ENCODE data around the gene PLEKHF1.

PLEKHF1 gene

GRCh38 chr19:29665215-29665825 lies at the start of gene PLEKHF1:
Gene PLEKHF1, plus strand, starts transcription at chr19:29665461. Its CDS starts 8,379 bp downstream, at chr19:29673840.
- H3K4me3 Mint-ChIP-seq = peak within 1 kb of the TSS; percentile 79 to 85 (median 83)
- peak within 1 kb of the TSS in 1 of 3 experiments; percentile 65 for H3K27ac Mint-ChIP-seq
- no peaks in the 10 kb centered on the region for H3K36me3 Mint-ChIP-seq (ENCODE audit: low read depth)
- H3K9me3 Mint-ChIP-seq = no peaks in the 10 kb centered on the region
- TF ChIP-seq CTCF (IDR thresholded peaks at IDR 0.05; ENCODE audit: unreplicated experiment in 3 of 3) = no peak
- H3K27me3 Mint-ChIP-seq (ENCODE audit: low read depth) = peaks cover 16% of the 10 kb centered on the region
- peaks cover 39% of the 10 kb centered on the region for H3K4me1 Mint-ChIP-seq

- Mint-ChIP-seq H3K27me3 (ENCODE audit: low read depth) (no peaks in the 10 kb centered on the region), H3K9me3 (no peaks in the 10 kb centered on the region), H3K4me1 (no peaks in the 10 kb centered on the region), H3K36me3 (ENCODE audit: low read depth) (peaks cover 26% of the 10 kb centered on the region), H3K4me3 (no peak overlapping the region), H3K27ac (no peak overlapping the region)
- no peak for TF ChIP-seq CTCF (IDR thresholded peaks at IDR 0.05; ENCODE audit: unreplicated experiment in 3 of 3)
These were observed 49.3 kb upstream of the PLEKHF1 start for GRCh38 chr19:29615891-29616425.

GRCh38 chr19:29616541-29616940 lies 48.7 kb upstream of the PLEKHF1 start:
- Mint-ChIP-seq H3K27me3 (ENCODE audit: low read depth) (no peaks in the 10 kb centered on the region), H3K27ac (no peak overlapping the region), H3K4me1 (no peaks in the 10 kb centered on the region), H3K4me3 (no peak overlapping the region), H3K36me3 (ENCODE audit: low read depth) (peaks cover 25% of the 10 kb centered on the region), H3K9me3 (no peaks in the 10 kb centered on the region)
- no peak for TF ChIP-seq CTCF (IDR thresholded peaks at IDR 0.05; ENCODE audit: unreplicated experiment in 3 of 3)

GRCh38 chr19:29617366-29618266 lies 47.6 kb upstream of the PLEKHF1 start:
- Mint-ChIP-seq H3K27me3 (ENCODE audit: low read depth) (no peaks in the 10 kb centered on the region), H3K36me3 (ENCODE audit: low read depth) (peaks cover 17% of the 10 kb centered on the region), H3K9me3 (no peaks in the 10 kb centered on the region), H3K4me3 (no peak overlapping the region), H3K27ac (peak overlapping the region in 1 of 3 experiments; percentile 5), H3K4me1 (no peaks in the 10 kb centered on the region)
- no peak for TF ChIP-seq CTCF (IDR thresholded peaks at IDR 0.05; ENCODE audit: unreplicated experiment in 3 of 3)

- Mint-ChIP-seq H3K36me3 (ENCODE audit: low read depth) (peaks cover 11% of the 10 kb centered on the region), H3K9me3 (no peaks in the 10 kb centered on the region), H3K27me3 (ENCODE audit: low read depth) (no peaks in the 10 kb centered on the region), H3K4me1 (no peaks in the 10 kb centered on the region), H3K4me3 (no peak overlapping the region), H3K27ac (no peak overlapping the region)
- no peak for TF ChIP-seq CTCF (IDR thresholded peaks at IDR 0.05; ENCODE audit: unreplicated experiment in 3 of 3)
These were observed 46.8 kb upstream of the PLEKHF1 start for GRCh38 chr19:29618434-29618833.

Measured in nephron (organoid).